Type B pancreatic cell (in vitro differentiated cells): Measurements from ENCODE around the gene ATXN7L3. TPM values are rescaled to one million over a fixed set of nuclear protein-coding genes. Genes with fewer than 3 reads are reported as not detected.
A peak's percentile ranks its signal among the peaks of the same experiment; 100 is the strongest.
"Not testable (repeated sequence)": the region's sequence is repeated elsewhere in the genome, so short reads cannot be mapped to it uniquely, and the experiment has no call there.

Source experiments
- DNase-seq: peaks from one replicate; pipeline ENCODE4 v3.0.0; 2021; ENCODE audit warnings: mixed read lengths; ENCODE audit not compliant: unreplicated experiment; ENCODE audit errors: extremely low spot score
- H3K27ac Mint-ChIP-seq: 2 replicates; pipeline ENCODE4 v1.8.0; 2021; ENCODE audit warnings: mild to moderate bottlenecking, mixed read lengths
- H3K27me3 Mint-ChIP-seq: 2 replicates; pipeline ENCODE4 v1.8.0; 2021; ENCODE audit warnings: mixed read lengths
- H3K36me3 Mint-ChIP-seq: 2 replicates; pipeline ENCODE4 v1.8.0; 2021; ENCODE audit warnings: mixed read lengths
- H3K4me1 Mint-ChIP-seq: one replicate; pipeline ENCODE4 v1.8.0; 2021; ENCODE audit warnings: mixed read lengths; ENCODE audit not compliant: unreplicated experiment
- H3K4me3 Mint-ChIP-seq: 2 replicates; pipeline ENCODE4 v1.8.0; 2021; ENCODE audit warnings: mild to moderate bottlenecking, mixed read lengths
- H3K9me3 Mint-ChIP-seq: 2 replicates; pipeline ENCODE4 v1.8.0; 2021; ENCODE audit warnings: mixed read lengths
- long read RNA-seq: library from polyadenylated mRNA; unstranded; transcript quantifications from one replicate; pipeline ENCODE4 v2.0.0, GENCODE V29; 2020
- total RNA-seq: library from RNA; stranded (reverse); gene quantifications from 2 replicates; pipeline ENCODE4 v1.2.1, GENCODE V29; 2021; ENCODE audit warnings: low replicate concordance
- TF ChIP-seq, protein P1 (sequence below): fragments of 200-600 bp; sonication (generic); conservative IDR thresholded peaks from 2 replicates; pipeline ENCODE4 v1.5.0; 2021; ENCODE audit warnings: antibody characterized with exemption, mild to moderate bottlenecking

ATXN7L3 gene, protein sequence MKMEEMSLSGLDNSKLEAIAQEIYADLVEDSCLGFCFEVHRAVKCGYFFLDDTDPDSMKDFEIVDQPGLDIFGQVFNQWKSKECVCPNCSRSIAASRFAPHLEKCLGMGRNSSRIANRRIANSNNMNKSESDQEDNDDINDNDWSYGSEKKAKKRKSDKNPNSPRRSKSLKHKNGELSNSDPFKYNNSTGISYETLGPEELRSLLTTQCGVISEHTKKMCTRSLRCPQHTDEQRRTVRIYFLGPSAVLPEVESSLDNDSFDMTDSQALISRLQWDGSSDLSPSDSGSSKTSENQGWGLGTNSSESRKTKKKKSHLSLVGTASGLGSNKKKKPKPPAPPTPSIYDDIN
- total RNA-seq = 96.7 and 111 TPM in 2 replicates
- long read RNA-seq, partial matches to known transcripts = 0 of 3 reads
- long read RNA-seq, other reads (novel, unspliced or antisense) = 2 of 3 reads

DNA sequence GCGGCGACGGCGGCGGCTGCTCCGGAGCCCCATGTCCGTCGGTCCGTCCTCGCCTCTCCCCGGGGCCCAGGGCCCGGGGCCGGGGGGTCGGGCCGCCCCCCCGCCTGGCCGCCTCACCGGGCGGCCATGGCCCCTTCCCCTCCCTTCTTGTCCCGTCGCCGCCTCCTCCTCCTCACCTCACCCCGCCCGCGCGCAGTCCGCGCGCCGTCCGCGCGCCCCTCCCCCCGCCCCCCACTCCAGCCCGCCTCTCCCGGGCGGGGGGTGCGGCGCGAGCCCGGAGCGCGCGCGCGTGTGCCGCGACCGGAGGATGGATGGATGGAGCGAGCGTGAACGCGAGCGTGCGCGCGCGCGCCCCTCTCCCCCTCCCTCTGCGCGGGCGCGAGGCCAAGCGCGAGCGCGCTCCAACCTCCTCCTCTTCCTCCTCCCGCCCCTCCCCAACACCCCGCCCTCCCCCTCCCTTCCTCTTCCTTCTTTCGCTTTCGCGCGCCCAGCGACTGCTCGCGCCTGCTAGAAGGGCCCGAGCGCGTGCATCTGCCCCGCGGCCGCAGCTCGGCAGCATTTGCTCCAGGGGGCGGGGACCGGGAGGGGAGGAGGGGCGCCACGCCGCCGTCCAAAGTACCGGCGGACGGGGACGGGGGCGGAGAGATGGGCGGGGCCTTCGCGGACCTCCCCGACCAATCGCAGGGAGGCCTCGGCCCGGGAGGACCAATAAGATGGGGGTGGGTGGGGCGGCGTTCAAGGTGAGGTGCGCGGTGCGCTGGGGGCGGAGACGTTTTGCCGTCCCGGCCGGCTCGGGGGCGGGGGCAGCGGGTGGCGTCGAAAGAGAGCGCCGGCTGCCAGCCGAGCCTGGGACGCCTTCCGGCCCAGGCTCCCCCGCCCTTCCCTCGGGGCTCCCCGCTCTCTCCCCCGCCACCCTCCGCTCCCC lies at the start of gene ATXN7L3:
TSS of gene ATXN7L3 (minus strand) at position 332 of the 925 bp plus-strand sequence. CDS start 1,814 bp downstream, outside the sequence.
- peak within 1 kb of the TSS; percentile 94 for H3K4me3 Mint-ChIP-seq

DNA sequence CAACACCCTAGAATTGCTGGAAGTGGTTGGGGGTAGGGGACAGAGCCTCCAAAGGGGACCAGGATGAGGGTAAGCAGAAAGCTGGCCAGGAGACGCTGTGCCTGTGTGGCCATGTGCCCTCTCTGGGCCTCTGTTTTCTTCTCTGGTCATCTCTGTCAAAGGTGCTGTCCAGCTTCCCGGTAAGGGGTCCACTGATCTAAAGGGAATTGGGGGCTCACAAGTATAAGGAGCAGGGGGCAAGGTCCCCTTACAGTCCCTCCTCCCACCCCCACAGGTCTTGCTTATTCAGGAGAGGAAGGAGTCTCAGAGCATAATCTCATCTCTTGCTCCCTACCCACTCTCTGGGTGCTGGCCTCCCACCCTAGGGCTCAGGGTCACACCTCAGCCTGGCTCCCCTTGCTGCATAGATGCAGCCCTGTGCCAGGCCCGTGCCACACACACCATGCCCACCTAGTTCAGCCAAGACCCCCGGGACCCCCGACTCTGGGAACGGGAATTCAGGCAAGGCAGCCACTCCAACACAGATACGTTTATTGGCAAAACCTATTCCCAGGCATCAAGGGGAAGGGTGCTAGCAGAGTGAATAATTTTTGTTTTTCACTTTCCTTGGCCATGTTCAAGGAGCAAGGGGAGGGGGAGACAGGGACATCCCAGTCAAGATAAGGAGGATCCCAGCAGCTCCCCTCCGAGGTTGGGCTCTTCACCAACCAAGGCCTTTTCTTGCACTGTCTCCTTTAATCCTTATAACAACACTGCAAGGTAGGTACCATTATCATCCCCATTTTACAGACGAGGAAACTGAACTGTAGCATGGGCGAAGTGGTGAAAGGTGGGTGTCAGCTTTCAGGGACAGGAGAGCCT lies 48.4 kb upstream of the ATXN7L3 start:
- Mint-ChIP-seq H3K27me3 (no peaks in the 10 kb centered on the region), H3K4me3 (no peak overlapping the region), H3K4me1 (peaks cover 19% of the 10 kb centered on the region), H3K9me3 (no peaks in the 10 kb centered on the region), H3K36me3 (no peaks in the 10 kb centered on the region), H3K27ac (no peak overlapping the region)
- no peak for DNase-seq
- TF ChIP-seq, protein P1, sequence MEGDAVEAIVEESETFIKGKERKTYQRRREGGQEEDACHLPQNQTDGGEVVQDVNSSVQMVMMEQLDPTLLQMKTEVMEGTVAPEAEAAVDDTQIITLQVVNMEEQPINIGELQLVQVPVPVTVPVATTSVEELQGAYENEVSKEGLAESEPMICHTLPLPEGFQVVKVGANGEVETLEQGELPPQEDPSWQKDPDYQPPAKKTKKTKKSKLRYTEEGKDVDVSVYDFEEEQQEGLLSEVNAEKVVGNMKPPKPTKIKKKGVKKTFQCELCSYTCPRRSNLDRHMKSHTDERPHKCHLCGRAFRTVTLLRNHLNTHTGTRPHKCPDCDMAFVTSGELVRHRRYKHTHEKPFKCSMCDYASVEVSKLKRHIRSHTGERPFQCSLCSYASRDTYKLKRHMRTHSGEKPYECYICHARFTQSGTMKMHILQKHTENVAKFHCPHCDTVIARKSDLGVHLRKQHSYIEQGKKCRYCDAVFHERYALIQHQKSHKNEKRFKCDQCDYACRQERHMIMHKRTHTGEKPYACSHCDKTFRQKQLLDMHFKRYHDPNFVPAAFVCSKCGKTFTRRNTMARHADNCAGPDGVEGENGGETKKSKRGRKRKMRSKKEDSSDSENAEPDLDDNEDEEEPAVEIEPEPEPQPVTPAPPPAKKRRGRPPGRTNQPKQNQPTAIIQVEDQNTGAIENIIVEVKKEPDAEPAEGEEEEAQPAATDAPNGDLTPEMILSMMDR = no peak

More for the DNA sequence above, at the start of gene ATXN7L3:
- H3K27me3 Mint-ChIP-seq = no peaks in the 10 kb centered on the region
- H3K36me3 Mint-ChIP-seq = peaks cover 5% of the 10 kb centered on the region
- peaks cover 19% of the 10 kb centered on the region for H3K4me1 Mint-ChIP-seq
- peak; percentile 98 for DNase-seq
- TF ChIP-seq, protein P1 = no peak
- H3K27ac Mint-ChIP-seq = peak within 1 kb of the TSS; percentile 95
- no peaks in the 10 kb centered on the region for H3K9me3 Mint-ChIP-seq

DNA sequence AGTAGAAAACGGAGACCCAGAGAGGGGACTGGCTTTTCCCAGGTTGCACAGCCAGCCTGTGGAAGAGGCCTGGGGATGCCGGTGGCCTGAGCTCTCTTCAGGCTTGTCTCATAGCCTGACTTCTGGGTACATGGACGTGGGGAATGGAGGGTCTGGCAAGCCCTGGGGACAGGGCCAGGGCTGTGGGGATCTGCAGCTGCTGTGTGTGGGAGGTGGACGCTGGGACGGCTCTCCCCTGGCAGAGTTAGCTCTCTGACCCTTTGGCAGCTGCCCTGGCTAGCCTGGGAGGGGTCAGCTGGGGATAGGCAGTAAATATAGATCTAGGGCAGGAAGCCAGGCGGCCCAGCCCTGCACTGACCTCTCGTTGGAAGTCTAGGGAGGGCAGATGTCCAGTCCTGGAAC lies 47.8 kb upstream of the ATXN7L3 start:
- no peaks in the 10 kb centered on the region for H3K27me3 Mint-ChIP-seq
- H3K36me3 Mint-ChIP-seq = no peaks in the 10 kb centered on the region
- no peak for DNase-seq
- TF ChIP-seq, protein P1 = no peak
- no peak overlapping the region for H3K4me3 Mint-ChIP-seq
- H3K27ac Mint-ChIP-seq = no peak overlapping the region
- H3K9me3 Mint-ChIP-seq = no peaks in the 10 kb centered on the region
- peaks cover 19% of the 10 kb centered on the region for H3K4me1 Mint-ChIP-seq

DNA sequence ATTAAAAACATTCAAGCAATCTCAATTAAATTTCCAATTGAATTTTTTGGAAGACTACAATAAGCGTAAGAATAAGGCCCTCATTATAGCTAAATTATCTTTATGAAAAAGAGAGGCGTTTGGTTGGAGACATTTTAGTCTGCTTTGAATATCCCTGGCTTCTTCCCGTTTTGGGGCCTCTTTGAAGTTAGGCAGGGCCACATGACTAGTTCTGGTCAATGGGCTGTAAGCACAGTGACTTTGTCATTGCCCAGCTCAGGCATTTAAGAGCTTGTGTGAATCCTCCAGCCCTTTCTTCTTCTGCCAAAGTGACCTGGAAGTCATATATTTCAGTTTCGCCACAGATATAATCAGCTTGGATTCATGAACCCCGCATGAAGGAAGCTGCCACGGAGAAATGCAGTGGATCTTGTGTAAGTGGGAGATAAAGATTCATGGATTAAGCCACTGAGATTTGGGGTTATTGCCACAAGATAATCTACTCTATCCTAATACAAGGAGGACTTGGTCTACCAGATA lies 41.5 kb upstream of the ATXN7L3 start:
- no peak overlapping the region for H3K27ac Mint-ChIP-seq
- DNase-seq = no peak
- H3K27me3 Mint-ChIP-seq = peaks cover 3% of the 10 kb centered on the region
- TF ChIP-seq, protein P1 = no peak
- H3K4me1 Mint-ChIP-seq = peaks cover 9% of the 10 kb centered on the region
- H3K4me3 Mint-ChIP-seq = no peak overlapping the region
- no peaks in the 10 kb centered on the region for H3K36me3 Mint-ChIP-seq
- no peaks in the 10 kb centered on the region for H3K9me3 Mint-ChIP-seq

DNA sequence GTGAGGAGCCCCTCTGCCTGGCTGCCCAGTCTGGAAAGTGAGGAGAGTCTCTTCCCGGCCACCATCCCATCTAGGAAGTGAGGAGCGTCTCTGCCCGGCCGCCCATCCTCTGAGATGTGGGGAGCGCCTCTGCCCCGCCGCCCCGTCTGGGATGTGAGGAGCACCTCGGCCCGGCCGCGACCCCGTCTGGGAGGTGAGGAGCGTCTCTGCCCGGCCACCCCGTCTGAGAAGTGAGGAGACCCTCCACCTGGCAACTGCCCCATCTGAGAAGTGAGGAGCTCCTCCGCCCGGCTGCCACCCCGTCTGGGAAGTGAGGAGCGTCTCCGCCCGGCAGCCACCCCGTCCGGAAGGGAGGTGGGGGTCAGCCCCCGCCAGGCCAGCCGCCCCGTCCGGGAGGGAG lies 38.2 kb upstream of the ATXN7L3 start:
- H3K9me3 Mint-ChIP-seq, H3K4me1 Mint-ChIP-seq, H3K27me3 Mint-ChIP-seq, H3K27ac Mint-ChIP-seq, DNase-seq, H3K36me3 Mint-ChIP-seq, H3K4me3 Mint-ChIP-seq: not testable (repeated sequence)
